Activated CD8-positive, alpha-beta memory T cell treated with anti-CD3 and anti-CD28 coated beads for 36 hours (primary cell): ENCODE data around the gene FOXS1. TPM values are rescaled to one million over a fixed set of nuclear protein-coding genes. Genes with fewer than 3 reads are reported as not detected.
"Not testable (repeated sequence)": the region's sequence is repeated elsewhere in the genome, so short reads cannot be mapped to it uniquely, and the experiment has no call there.

ENCODE experiments used
- CTCF ChIA-PET: fragments of 350-600 bp; sonication (Branson Sonifier 250); formaldehyde crosslinking; loops from one replicate; lab custom pipeline; 2021; ENCODE audit warnings: antibody characterized with exemption; lab: Charles Lee
- POLR2A ChIA-PET: fragments of 350-600 bp; sonication (Branson Sonifier 250); formaldehyde crosslinking; loops from one replicate; lab custom pipeline; 2021; ENCODE audit warnings: antibody characterized with exemption; lab: Charles Lee
- total RNA-seq, 2 experiments: library from RNA; stranded (reverse); gene quantifications; one replicate each; pipeline ENCODE4 v1.2.3, GENCODE V29; 2021

FOXS1 gene
- total RNA-seq, 2 experiments from 2014 or later = not detected

GRCh38 chr20:31816221-31816620 lies 29.2 kb downstream of the FOXS1 start:
- CTCF ChIA-PET = interaction anchor here (0.5 to 1.6 kb wide), 3 partner anchors 10 to 215 kb away, joined by 3 read pairs; no protein-coding TSS in a partner anchor

GRCh38 chr20:31815408-31816188 lies 29.8 kb downstream of the FOXS1 start:
- CTCF ChIA-PET = interaction anchor here (1.2 to 1.6 kb wide), 2 partner anchors 9 to 215 kb away, joined by 3 read pairs; no protein-coding TSS in a partner anchor
- POLR2A ChIA-PET = no interaction called here

More at GRCh38 chr20:31816221-31816620, 29.2 kb downstream of the FOXS1 start:
- POLR2A ChIA-PET = no interaction called here

GRCh38 chr20:31814142-31814541 lies 31.3 kb downstream of the FOXS1 start:
- POLR2A ChIA-PET = not testable (repeated sequence)
- CTCF ChIA-PET = interaction anchor here (0.7 to 1.2 kb wide), 3 partner anchors 9 to 38 kb away, joined by 3 read pairs; partner anchors contain the start of gene FOXS1

GRCh38 chr20:31813611-31814010 lies 31.8 kb downstream of the FOXS1 start:
- POLR2A ChIA-PET = no interaction called here
- CTCF ChIA-PET = interaction anchor here (0.7 to 1.2 kb wide), 2 partner anchors 9 to 32 kb away, joined by 3 read pairs; partner anchors contain the start of gene FOXS1

- ChIA-PET POLR2A (no interaction called here), CTCF (interaction anchor here (1.1 kb wide), 1 partner anchor 11 kb away, joined by 3 read pairs; no protein-coding TSS in a partner anchor)
These were observed 33.3 kb downstream of the FOXS1 start for GRCh38 chr20:31811796-31812728.

- CTCF ChIA-PET = interaction anchor here (1.1 to 1.6 kb wide), 2 partner anchors 12 to 35 kb away, joined by 3 read pairs; no protein-coding TSS in a partner anchor
- POLR2A ChIA-PET = no interaction called here
These were observed 34.2 kb downstream of the FOXS1 start for GRCh38 chr20:31811198-31811597.

GRCh38 chr20:31809661-31810060 lies 35.7 kb downstream of the FOXS1 start:
- POLR2A ChIA-PET = no interaction called here
- CTCF ChIA-PET = interaction anchor here (1.7 kb wide), 1 partner anchor 14 kb away, joined by 4 read pairs; no protein-coding TSS in a partner anchor

- POLR2A ChIA-PET = no interaction called here
- CTCF ChIA-PET = interaction anchor here (1.0 kb wide), 1 partner anchor 14 kb away, joined by 4 read pairs; no protein-coding TSS in a partner anchor
These were observed 36.9 kb downstream of the FOXS1 start for GRCh38 chr20:31808481-31808880.

GRCh38 chr20:31806564-31807355 lies 38.6 kb downstream of the FOXS1 start:
- POLR2A ChIA-PET = no interaction called here
- CTCF ChIA-PET = interaction anchor here (0.7 to 1.1 kb wide), 3 partner anchors 9 to 250 kb away, joined by 3 read pairs; no protein-coding TSS in a partner anchor

- CTCF ChIA-PET = interaction anchor here (0.6 kb wide), 1 partner anchor 33 kb away, joined by 3 read pairs; no protein-coding TSS in a partner anchor
- POLR2A ChIA-PET = no interaction called here
These were observed 41.7 kb downstream of the FOXS1 start for GRCh38 chr20:31803552-31804291.

GRCh38 chr20:31801508-31801907 lies 43.9 kb downstream of the FOXS1 start:
- POLR2A ChIA-PET = no interaction called here
- CTCF ChIA-PET = no interaction called here

- CTCF ChIA-PET = no interaction called here
- POLR2A ChIA-PET = interaction anchor here (0.5 kb wide), 1 partner anchor 241 kb away, joined by 5 read pairs; no protein-coding TSS in a partner anchor
These were observed 48.0 kb downstream of the FOXS1 start for GRCh38 chr20:31797364-31797763.

Other genes starting within 250 kb of the FOXS1 start
- gene ID1, start 240.3 kb downstream of the FOXS1 start, total RNA-seq = under 1 TPM; 0.44 to 0.71 TPM
- gene COX4I2, start 207.7 kb downstream of the FOXS1 start, total RNA-seq = not detected
- gene BCL2L1, start 122.7 kb downstream of the FOXS1 start, total RNA-seq = 100 to 1,000 TPM; 263 to 265 TPM
- 10 to 100 TPM; 78.5 to 79.1 TPM for gene TPX2, start 106.3 kb downstream of the FOXS1 start, total RNA-seq
- gene MYLK2, start 26.2 kb downstream of the FOXS1 start, total RNA-seq = under 1 TPM; 0.19 to 0.25 TPM
- gene DUSP15, start 24.9 kb upstream of the FOXS1 start, total RNA-seq = not detected
- gene TTLL9, start 25.0 kb upstream of the FOXS1 start, total RNA-seq = not detected
- 10 to 100 TPM; 19.9 to 20.4 TPM for gene PDRG1, start 106.4 kb upstream of the FOXS1 start, total RNA-seq
- gene XKR7, start 122.5 kb upstream of the FOXS1 start, total RNA-seq = under 1 TPM in 1 of 2 experiments, not detected in 1; 0.02 TPM
- gene CCM2L, start 164.8 kb upstream of the FOXS1 start, total RNA-seq = not detected
- gene HCK, start 206.6 kb upstream of the FOXS1 start, total RNA-seq = not detected